Stimulated activated naive CD8-positive, alpha-beta T cell treated with anti-CD3 and anti-CD28 coated beads, Interleukin-15, amount 100 ng/mL, for 72 hours (primary cell): ENCODE measurements around the gene DR1.

Source experiments
- ATAC-seq: fragments of 150-1000 bp; cut with Tn5 transposase; 2 replicates; pipeline ENCODE4 v1.10.0; 2021; ENCODE audit warnings: mild to moderate bottlenecking, moderate library complexity
- DNase-seq, 2 donors: peaks; one replicate each; pipeline ENCODE4 v3.0.0; 2021 to 2022
- H3K27ac Mint-ChIP-seq, 2 donors: one replicate each; pipeline ENCODE4 v1.8.0; 2022; ENCODE audit warnings: mild to moderate bottlenecking in 2 of 2, mixed read lengths in 2 of 2, moderate library complexity in 2 of 2
- H3K27me3 Mint-ChIP-seq: one replicate; pipeline ENCODE4 v1.8.0; 2022; ENCODE audit warnings: mixed read lengths
- H3K4me1 Mint-ChIP-seq: one replicate; pipeline ENCODE4 v1.8.0; 2022; ENCODE audit warnings: mild to moderate bottlenecking, mixed read lengths
- H3K4me3 Mint-ChIP-seq, 2 donors: one replicate each; pipeline ENCODE4 v1.8.0; 2022; ENCODE audit warnings: mild to moderate bottlenecking in 2 of 2, mixed read lengths in 2 of 2, moderate library complexity in 1 of 2
- H3K9me3 Mint-ChIP-seq, 2 donors: one replicate each; pipeline ENCODE4 v1.8.0; 2022; ENCODE audit warnings: mixed read lengths in 2 of 2

Gene DR1

GRCh38 chr1:93411000-93411399, 65.3 kb downstream of the DR1 start:
- Mint-ChIP-seq H3K27ac (no peak overlapping the region), H3K27me3 (peaks cover 15% of the 10 kb centered on the region), H3K4me1 (no peaks in the 10 kb centered on the region), H3K4me3 (no peak overlapping the region), H3K9me3 (peaks cover 0 to 5% of the 10 kb centered on the region in 2 donors)
- DNase-seq = no peak
- no peak for ATAC-seq

- DNase-seq (no peak), ATAC-seq (no peak)
- Mint-ChIP-seq H3K27ac (no peak overlapping the region), H3K9me3 (no peaks in the 10 kb centered on the region), H3K27me3 (peaks cover 15% of the 10 kb centered on the region), H3K4me3 (no peak overlapping the region), H3K4me1 (no peaks in the 10 kb centered on the region)
Observed at GRCh38 chr1:93414749-93415148, 69.0 kb downstream of the DR1 start.

GRCh38 chr1:93415296-93415695, 69.6 kb downstream of the DR1 start:
- Mint-ChIP-seq H3K27ac (no peak overlapping the region), H3K4me3 (no peak overlapping the region), H3K4me1 (no peaks in the 10 kb centered on the region), H3K27me3 (peaks cover 15% of the 10 kb centered on the region), H3K9me3 (no peaks in the 10 kb centered on the region)
- ATAC-seq (no peak), DNase-seq (no peak)

- ATAC-seq (no peak), DNase-seq (no peak)
- Mint-ChIP-seq H3K27ac (no peak overlapping the region), H3K27me3 (peaks cover 15% of the 10 kb centered on the region), H3K4me3 (no peak overlapping the region), H3K9me3 (no peaks in the 10 kb centered on the region), H3K4me1 (no peaks in the 10 kb centered on the region)
Observed at GRCh38 chr1:93416183-93416582, 70.5 kb downstream of the DR1 start.
